Measurements from ENCODE around the gene PRR36.

PRR36 gene

DNA sequence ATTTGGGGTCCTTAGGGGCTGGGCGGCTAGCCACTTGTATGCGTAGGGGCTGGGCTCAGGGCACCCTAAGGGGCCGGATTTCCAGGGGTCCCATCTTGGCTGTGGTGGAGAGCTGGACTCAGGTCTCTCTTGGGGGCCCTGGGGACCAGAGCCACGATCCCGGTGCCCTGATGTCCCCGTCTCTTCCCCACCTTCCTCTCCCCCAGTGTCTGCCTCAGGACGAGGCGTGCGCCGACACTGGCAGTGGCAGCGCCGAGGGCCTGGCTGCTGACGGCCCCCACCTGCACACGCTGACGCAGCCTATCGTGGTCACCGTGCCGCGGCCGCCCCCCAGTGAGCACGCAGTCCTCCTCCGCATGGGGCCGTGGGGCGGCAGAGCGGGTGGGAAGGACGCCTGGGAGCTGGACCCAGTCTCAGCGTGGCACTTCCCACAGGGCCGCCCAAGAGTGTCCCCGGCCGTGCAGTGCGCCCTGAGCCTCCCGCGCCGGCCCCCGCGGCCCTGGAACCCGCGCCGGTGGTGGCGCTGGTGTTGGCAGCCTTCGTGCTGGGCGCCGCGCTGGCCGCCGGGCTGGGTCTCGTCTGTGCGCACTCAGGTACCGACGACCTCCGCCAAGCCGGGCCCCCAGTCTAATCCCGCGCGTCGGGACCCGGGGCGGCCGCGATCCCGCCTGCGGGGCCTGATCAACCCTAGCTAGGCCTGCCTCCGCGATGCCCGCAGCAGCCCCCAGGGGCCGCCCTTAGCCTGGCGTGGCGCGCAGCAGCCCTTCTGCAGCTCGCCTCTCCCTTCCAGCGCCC lies 43.3 kb upstream of the PRR36 start:
- Histone ChIP-seq H3K4me3 (ENCODE audit: low read length) (no peak overlapping the region), H3K36me3 (ENCODE audit: control insufficient read depth, insufficient read depth, low read length) (no peaks in the 10 kb centered on the region), H3K4me1 (ENCODE audit: control insufficient read depth, insufficient read depth, low read length) (peaks cover 32% of the 10 kb centered on the region), H3K9me3 (ENCODE audit: control insufficient read depth, low read length) (no peaks in the 10 kb centered on the region), H3K27me3 (ENCODE audit: control insufficient read depth, insufficient read depth, low read length) (peaks cover 60% of the 10 kb centered on the region), H3K9ac (ENCODE audit: low read length) (no peak overlapping the region)

- H3K4me1 ChIP-seq (ENCODE audit: control insufficient read depth, insufficient read depth, low read length): peaks cover 28% of the 10 kb centered on the region
- H3K9ac ChIP-seq (ENCODE audit: low read length): no peak overlapping the region
- no peaks in the 10 kb centered on the region for H3K36me3 ChIP-seq (ENCODE audit: control insufficient read depth, insufficient read depth, low read length)
- H3K9me3 ChIP-seq (ENCODE audit: control insufficient read depth, low read length): no peaks in the 10 kb centered on the region
- H3K27me3 ChIP-seq (ENCODE audit: control insufficient read depth, insufficient read depth, low read length): peaks cover 60% of the 10 kb centered on the region
- H3K4me3 ChIP-seq (ENCODE audit: low read length): no peak overlapping the region
These were observed 42.7 kb upstream of the PRR36 start for GRCh38 chr19:7916955-7917266.

DNA sequence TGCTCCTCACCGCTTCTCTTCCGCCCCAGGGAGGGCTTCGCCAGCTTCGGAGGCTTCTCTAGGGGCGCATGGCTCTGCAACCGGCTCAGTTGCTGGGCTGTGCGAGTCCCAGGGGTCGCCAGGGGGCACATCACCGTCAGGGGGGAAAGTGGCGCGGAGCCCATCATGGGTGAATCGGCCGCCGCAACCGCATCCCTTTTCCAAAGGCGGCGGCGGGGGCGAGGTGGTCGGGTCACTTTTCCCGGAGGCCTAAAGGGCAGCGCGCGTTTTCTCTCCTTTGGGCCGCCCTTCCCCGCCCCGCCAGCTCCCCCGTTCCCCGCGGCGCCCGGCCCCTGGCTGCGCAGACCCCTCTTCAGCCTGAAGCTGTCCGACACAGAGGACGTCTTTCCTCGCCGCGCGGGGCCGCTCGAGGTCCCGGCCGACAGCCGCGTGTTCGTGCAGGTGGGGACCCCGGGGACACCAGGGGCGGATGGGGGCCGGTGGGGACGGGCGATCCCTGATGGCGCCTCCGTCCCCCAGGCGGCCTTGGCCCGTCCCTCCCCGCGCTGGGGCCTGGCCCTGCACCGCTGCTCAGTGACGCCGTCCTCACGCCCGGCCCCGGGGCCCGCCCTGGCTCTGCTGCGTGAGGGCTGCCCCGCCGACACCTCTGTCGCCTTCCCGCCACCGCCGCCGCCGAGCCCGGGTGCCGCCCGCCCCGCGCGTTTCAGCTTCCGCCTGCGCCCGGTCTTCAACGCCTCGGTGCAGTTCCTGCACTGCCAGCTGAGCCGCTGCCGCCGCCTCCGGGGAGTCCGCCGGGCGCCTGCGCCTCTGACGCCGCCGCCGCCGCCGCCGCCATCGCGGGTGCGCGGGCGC lies 42.1 kb upstream of the PRR36 start:
- no peaks in the 10 kb centered on the region for H3K9me3 ChIP-seq (ENCODE audit: control insufficient read depth, low read length)
- no peak overlapping the region for H3K9ac ChIP-seq (ENCODE audit: low read length)
- H3K36me3 ChIP-seq (ENCODE audit: control insufficient read depth, insufficient read depth, low read length): no peaks in the 10 kb centered on the region
- H3K4me3 ChIP-seq (ENCODE audit: low read length): no peak overlapping the region
- H3K27me3 ChIP-seq (ENCODE audit: control insufficient read depth, insufficient read depth, low read length): peaks cover 60% of the 10 kb centered on the region
- H3K4me1 ChIP-seq (ENCODE audit: control insufficient read depth, insufficient read depth, low read length): peaks cover 22% of the 10 kb centered on the region

- Histone ChIP-seq H3K27me3 (ENCODE audit: control insufficient read depth, insufficient read depth, low read length) (peaks cover 60% of the 10 kb centered on the region), H3K9ac (ENCODE audit: low read length) (no peak overlapping the region), H3K4me3 (ENCODE audit: low read length) (no peak overlapping the region), H3K9me3 (ENCODE audit: control insufficient read depth, low read length) (no peaks in the 10 kb centered on the region), H3K4me1 (ENCODE audit: control insufficient read depth, insufficient read depth, low read length) (peaks cover 18% of the 10 kb centered on the region), H3K36me3 (ENCODE audit: control insufficient read depth, insufficient read depth, low read length) (no peaks in the 10 kb centered on the region)
These were observed 41.3 kb upstream of the PRR36 start for GRCh38 chr19:7915250-7916102.

DNA sequence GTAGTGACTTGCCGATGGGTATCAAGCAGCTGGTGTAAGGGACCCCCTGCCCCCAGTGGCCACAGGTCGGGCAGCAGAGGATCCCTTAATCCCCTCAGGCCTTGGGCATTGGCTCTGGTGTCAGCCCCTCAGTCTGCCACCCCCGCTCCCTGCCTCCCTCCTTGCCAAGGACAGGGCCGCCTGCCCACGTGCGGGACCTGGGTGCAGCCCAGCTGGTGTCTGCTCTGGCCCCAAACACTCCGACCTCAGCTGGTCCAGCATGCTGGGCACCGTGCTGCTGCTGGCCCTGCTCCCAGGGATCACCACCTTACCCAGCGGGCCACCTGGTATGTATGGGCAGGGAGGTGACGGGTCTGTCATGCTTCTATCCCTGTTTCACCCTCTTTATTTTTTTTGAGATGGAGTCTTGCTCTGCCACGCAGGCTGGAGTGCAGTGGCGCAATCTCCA lies 40.4 kb upstream of the PRR36 start, which contains the start of gene TGFBR3L:
Gene TGFBR3L (plus strand): TSS at position 233 of the 448 bp plus-strand sequence.
- Histone ChIP-seq H3K9me3 (ENCODE audit: control insufficient read depth, low read length) (no peaks in the 10 kb centered on the region), H3K9ac (ENCODE audit: low read length) (no peak within 1 kb of the TSS), H3K4me3 (ENCODE audit: low read length) (no peak within 1 kb of the TSS), H3K36me3 (ENCODE audit: control insufficient read depth, insufficient read depth, low read length) (no peaks in the 10 kb centered on the region), H3K27me3 (ENCODE audit: control insufficient read depth, insufficient read depth, low read length) (peaks cover 59% of the 10 kb centered on the region), H3K4me1 (ENCODE audit: control insufficient read depth, insufficient read depth, low read length) (peaks cover 13% of the 10 kb centered on the region)

GRCh38 chr19:7914099-7914498 lies 39.9 kb upstream of the PRR36 start:
- H3K4me3 ChIP-seq (ENCODE audit: low read length): no peak overlapping the region
- peaks cover 9% of the 10 kb centered on the region for H3K4me1 ChIP-seq (ENCODE audit: control insufficient read depth, insufficient read depth, low read length)
- H3K9ac ChIP-seq (ENCODE audit: low read length): no peak overlapping the region
- H3K36me3 ChIP-seq (ENCODE audit: control insufficient read depth, insufficient read depth, low read length): no peaks in the 10 kb centered on the region
- H3K27me3 ChIP-seq (ENCODE audit: control insufficient read depth, insufficient read depth, low read length): peaks cover 54% of the 10 kb centered on the region
- H3K9me3 ChIP-seq (ENCODE audit: control insufficient read depth, low read length): no peaks in the 10 kb centered on the region

DNA sequence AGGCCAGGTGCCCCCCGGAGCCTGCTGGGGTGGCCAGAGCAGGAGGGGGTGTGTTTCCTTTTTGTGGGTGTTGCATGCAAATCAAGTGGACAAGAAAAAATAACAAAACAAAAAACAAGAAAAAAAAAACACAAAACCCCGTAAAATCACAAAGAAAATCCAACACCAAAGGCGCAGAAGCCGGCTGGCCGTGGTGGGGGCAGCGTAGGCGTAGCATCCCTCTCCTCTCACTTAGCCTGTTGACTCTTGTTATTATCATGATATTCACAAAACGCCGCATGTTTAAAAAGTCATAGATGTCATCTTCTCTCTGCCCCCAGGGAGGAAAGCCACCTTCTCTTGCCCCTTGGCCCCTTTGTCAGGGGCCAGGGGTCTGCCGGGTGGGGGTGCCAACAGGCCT lies 39.5 kb upstream of the PRR36 start:
- peaks cover 50% of the 10 kb centered on the region for H3K27me3 ChIP-seq (ENCODE audit: control insufficient read depth, insufficient read depth, low read length)
- H3K36me3 ChIP-seq (ENCODE audit: control insufficient read depth, insufficient read depth, low read length): no peaks in the 10 kb centered on the region
- no peak overlapping the region for H3K9ac ChIP-seq (ENCODE audit: low read length)
- H3K4me3 ChIP-seq (ENCODE audit: low read length): no peak overlapping the region
- H3K9me3 ChIP-seq (ENCODE audit: control insufficient read depth, low read length): no peaks in the 10 kb centered on the region
- peaks cover 9% of the 10 kb centered on the region for H3K4me1 ChIP-seq (ENCODE audit: control insufficient read depth, insufficient read depth, low read length)

GRCh38 chr19:7912697-7913564 lies 38.7 kb upstream of the PRR36 start:
- no peaks in the 10 kb centered on the region for H3K9me3 ChIP-seq (ENCODE audit: control insufficient read depth, low read length)
- H3K4me1 ChIP-seq (ENCODE audit: control insufficient read depth, insufficient read depth, low read length): peaks cover 6% of the 10 kb centered on the region
- no peaks in the 10 kb centered on the region for H3K36me3 ChIP-seq (ENCODE audit: control insufficient read depth, insufficient read depth, low read length)
- H3K27me3 ChIP-seq (ENCODE audit: control insufficient read depth, insufficient read depth, low read length): peaks cover 42% of the 10 kb centered on the region
- no peak overlapping the region for H3K9ac ChIP-seq (ENCODE audit: low read length)
- no peak overlapping the region for H3K4me3 ChIP-seq (ENCODE audit: low read length)

- H3K9ac ChIP-seq (ENCODE audit: low read length): no peak overlapping the region
- H3K4me3 ChIP-seq (ENCODE audit: low read length): no peak overlapping the region
- no peaks in the 10 kb centered on the region for H3K4me1 ChIP-seq (ENCODE audit: control insufficient read depth, insufficient read depth, low read length)
- H3K9me3 ChIP-seq (ENCODE audit: control insufficient read depth, low read length): no peaks in the 10 kb centered on the region
- H3K36me3 ChIP-seq (ENCODE audit: control insufficient read depth, insufficient read depth, low read length): no peaks in the 10 kb centered on the region
- H3K27me3 ChIP-seq (ENCODE audit: control insufficient read depth, insufficient read depth, low read length): peaks cover 35% of the 10 kb centered on the region
These were observed 38.0 kb upstream of the PRR36 start for GRCh38 chr19:7912144-7912696.

DNA sequence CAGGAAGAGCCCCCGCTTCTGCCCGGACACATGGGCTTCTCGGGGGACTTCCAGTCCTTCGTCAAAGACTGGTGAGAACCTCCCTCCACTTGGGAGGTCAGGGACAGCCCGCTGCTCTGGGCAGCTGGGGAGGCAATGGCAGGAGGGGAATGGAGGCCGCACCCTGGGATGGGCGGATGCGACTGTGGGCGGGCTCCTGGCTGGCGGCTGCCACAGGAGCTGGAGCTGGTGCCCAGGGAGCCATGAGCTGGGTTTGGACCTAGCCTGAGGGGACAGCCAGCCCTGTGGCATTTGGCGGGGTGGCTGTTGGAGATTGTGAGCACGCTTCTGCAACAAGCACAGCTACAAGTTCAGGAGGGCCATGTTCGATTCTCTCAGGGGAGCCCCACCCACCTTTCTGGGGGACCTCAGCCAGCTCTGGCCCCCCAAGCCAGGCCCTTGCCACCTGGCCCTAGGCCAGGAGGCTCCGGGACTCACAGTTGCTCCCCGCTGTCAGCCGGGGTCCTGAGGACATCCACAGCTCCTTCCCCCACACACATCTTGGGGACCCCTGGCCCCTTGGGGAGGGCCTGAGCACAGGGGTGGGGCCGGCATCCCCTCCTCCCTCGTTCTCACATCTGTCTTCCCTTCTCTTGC lies 37.4 kb upstream of the PRR36 start:
- Histone ChIP-seq H3K4me1 (ENCODE audit: control insufficient read depth, insufficient read depth, low read length) (no peaks in the 10 kb centered on the region), H3K27me3 (ENCODE audit: control insufficient read depth, insufficient read depth, low read length) (peaks cover 29% of the 10 kb centered on the region), H3K9ac (ENCODE audit: low read length) (no peak overlapping the region), H3K9me3 (ENCODE audit: control insufficient read depth, low read length) (no peaks in the 10 kb centered on the region), H3K4me3 (ENCODE audit: low read length) (no peak overlapping the region), H3K36me3 (ENCODE audit: control insufficient read depth, insufficient read depth, low read length) (no peaks in the 10 kb centered on the region)
